Measurements from ENCODE around the gene TRMT1.

Gene TRMT1

DNA sequence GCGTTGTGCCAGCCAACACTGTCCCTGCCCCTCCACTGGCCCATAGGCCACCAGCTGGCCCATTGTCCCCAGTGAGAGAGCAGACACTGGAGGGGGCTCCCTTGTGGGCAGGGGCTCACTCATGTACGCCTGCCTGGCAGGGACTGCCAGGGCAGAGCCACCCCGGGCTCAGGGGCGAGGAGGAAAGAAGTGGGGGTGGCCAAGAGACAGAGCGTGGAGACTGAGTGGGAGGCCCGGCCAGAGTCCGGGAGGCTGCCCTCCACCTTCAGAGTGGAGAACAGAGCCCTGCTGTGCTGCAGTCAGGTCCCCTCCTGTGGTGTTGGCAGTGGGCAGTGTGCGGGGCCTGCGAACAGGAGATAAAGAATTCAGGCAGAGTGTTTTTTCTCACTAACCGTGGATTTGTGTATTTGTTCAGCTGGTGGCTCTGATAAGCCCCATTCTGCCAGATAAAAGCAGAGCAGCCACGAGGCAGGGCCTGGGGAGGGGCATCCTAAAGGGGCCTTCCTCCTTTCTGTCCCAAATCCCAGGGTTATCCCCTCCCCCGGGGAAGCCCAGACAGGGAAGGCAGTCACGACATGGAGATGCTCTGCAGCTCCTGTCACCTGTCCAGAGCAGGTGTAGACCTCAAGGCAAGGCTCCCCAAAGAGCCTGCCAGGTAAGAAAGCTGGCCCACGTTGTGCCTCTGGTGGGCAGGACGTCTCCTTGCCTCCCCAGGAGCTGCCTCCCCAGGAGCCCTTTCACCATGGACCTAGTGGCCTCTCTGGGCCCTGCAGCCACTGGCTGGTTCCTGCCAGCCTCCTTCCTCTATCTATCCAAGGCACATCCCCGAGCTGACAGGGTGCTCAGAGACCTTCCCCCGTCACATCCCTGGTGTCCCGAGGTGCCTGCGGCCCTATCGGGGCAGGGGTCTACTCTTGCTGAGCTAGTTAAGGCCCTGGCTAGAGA lies 46.9 kb downstream of the TRMT1 start:
- no peaks in the 10 kb centered on the region for H3K9me3 Mint-ChIP-seq
- no peak for DNase-seq

DNA sequence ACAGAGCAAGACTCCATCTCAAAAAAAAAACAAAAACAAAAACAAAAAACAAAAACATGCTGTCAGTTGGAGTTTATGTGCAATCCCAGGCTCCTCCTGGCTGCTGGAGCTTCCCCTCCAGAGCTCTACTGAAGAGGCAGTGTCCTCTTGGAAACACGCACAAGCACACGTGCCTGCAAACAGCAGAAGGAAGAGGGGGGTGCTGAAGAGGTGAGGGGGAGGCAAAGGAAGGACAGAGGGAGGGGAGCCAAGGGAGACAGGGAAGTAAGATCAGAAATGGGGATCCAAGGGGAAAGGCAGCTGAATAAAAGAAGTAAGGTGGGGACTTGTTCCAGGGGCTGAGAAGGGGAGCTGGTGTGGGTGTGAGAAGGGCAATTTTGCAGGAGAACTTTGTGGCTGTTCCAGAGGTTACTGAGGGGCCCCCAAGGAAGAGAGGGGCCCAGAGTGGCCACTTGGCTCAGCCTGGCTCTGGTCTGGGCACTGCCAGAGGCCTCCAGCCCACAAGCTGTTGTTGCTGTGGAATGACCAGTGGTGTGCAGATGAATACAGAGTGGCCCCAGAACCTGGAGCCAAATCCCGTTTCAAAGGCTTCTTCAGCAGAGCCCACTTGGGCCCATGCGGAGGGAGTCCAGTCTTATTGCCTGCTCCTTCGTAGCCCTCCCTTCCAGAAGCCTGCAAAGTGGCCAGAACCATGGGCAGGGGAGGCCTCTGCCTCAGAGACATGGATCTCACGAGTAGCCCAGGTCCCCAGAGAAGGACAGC lies 48.3 kb downstream of the TRMT1 start:
- Mint-ChIP-seq H3K4me3 (no peak overlapping the region), H3K36me3 (ENCODE audit: insufficient read depth) (no peaks in the 10 kb centered on the region), H3K27me3 (peaks cover 10 to 64% of the 10 kb centered on the region in 2 donors), H3K9me3 (no peaks in the 10 kb centered on the region), H3K4me1 (ENCODE audit: low read depth in 2 of 2) (no peaks in the 10 kb centered on the region), H3K27ac (no peak overlapping the region)
- DNase-seq (no peak), ATAC-seq (replicated peaks) (no peak)

More for the DNA sequence above, 46.9 kb downstream of the TRMT1 start:
- Mint-ChIP-seq H3K4me3 (no peak overlapping the region), H3K4me1 (ENCODE audit: low read depth in 2 of 2) (no peaks in the 10 kb centered on the region), H3K27ac (no peak overlapping the region), H3K36me3 (ENCODE audit: insufficient read depth) (no peaks in the 10 kb centered on the region), H3K27me3 (peaks cover 10 to 68% of the 10 kb centered on the region in 2 donors)
- no peak for ATAC-seq (replicated peaks)

DNA sequence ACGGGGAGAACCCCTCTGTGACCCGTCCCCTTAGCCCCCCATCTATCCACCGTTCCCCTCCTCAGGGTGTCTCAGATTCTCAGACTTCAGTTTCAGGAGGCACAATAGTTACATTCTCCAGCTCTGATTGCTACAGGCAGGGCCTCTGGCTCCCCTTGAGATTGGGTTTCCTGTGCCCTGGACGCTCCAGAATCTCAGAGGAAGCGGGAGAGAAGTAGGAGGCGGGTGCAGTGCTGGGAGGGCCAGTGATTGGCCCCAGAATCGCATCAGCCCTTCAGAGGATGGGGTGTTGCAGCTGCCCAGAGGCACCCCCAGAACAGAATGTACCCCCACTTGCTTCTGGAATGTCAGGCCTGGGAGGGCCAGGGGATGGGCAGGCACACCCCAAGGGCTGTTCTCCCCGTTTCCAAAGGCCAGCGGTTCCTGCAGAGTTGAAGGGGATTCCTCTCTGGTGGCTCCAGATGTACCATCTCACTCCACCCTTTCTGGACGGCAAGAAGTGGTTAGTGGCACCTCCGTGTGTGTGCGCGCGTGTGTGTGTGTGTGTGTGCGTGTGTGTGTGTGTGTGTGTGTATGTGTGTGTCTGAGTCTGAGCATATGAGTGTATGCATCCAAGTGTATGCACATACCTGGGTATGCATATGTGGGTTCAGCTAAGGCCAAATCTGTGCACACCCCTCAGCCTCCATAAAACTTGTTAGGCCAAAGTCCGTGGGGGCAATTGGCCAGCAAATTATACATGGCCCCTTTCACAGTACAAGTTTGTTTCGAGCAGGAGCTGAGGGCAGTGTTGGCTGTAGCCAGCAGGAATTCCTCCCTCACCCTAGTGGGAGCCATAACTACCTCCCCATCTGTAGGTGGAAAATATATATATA lies 49.4 kb downstream of the TRMT1 start:
- no peak for ATAC-seq (replicated peaks)

DNA sequence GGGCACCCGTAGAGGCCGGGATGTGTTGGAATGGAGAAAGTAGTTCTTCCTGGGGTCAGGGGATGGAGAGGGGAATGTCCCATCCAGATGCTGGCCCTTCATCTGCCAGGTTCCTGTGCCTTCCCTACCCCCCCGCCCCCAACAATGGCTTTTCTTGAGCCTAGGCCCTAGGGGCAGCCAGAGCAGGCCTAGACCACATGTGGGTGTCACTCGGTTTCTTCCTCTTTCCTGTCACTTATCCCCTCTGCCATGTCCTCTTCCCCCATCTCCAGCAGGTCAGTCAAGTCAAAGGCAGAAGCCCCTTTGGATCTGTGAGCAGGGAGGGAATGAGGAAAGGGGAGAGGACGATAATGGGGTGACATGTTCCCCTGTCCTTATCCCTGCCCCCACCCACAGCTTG lies 50.3 kb downstream of the TRMT1 start:
- ATAC-seq (replicated peaks) (no peak), DNase-seq (no peak)
- no peak overlapping the region for H3K4me3 Mint-ChIP-seq
- no peak overlapping the region for H3K27ac Mint-ChIP-seq
- H3K27me3 Mint-ChIP-seq, result peaks cover 10 to 65% of the 10 kb centered on the region in 2 donors
- H3K4me1 Mint-ChIP-seq (ENCODE audit: low read depth in 2 of 2), result peaks cover 3% of the 10 kb centered on the region in 2 donors
- peaks cover 3% of the 10 kb centered on the region for H3K36me3 Mint-ChIP-seq (ENCODE audit: insufficient read depth)
- H3K9me3 Mint-ChIP-seq, result no peaks in the 10 kb centered on the region

More for the DNA sequence above, 49.4 kb downstream of the TRMT1 start:
- DNase-seq, result no peak
- Mint-ChIP-seq H3K9me3 (no peaks in the 10 kb centered on the region), H3K27ac (no peak overlapping the region), H3K4me3 (no peak overlapping the region), H3K36me3 (ENCODE audit: insufficient read depth) (no peaks in the 10 kb centered on the region), H3K4me1 (ENCODE audit: low read depth in 2 of 2) (no peaks in the 10 kb centered on the region), H3K27me3 (peaks cover 10 to 64% of the 10 kb centered on the region in 2 donors)

DNA sequence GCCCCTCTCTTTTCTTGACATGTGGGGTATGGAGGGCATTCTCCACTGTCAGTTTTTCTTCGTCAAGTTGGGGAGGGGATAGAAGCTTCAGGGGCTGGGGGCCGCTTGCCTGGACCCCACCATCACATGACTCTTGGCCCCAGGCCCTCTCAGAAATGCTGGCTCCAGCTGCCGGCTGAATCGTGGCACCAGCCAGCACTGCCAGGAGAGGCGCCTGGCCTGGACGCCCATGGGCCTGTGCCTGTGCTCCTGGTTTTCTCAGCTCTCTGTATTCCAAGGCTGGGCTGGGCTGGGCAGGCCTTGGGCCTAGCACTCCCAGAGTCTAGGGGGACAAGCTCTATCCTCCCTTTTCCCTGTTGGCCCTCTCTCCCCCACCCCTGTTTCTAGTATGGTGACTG lies 52.4 kb downstream of the TRMT1 start:
- H3K4me1 Mint-ChIP-seq (ENCODE audit: low read depth in 2 of 2), result peaks cover 4 to 10% of the 10 kb centered on the region in 2 donors
- H3K27ac Mint-ChIP-seq, result no peak overlapping the region
- H3K4me3 Mint-ChIP-seq, result no peak overlapping the region
- ATAC-seq (replicated peaks), result no peak
- peaks cover 5% of the 10 kb centered on the region for H3K36me3 Mint-ChIP-seq (ENCODE audit: insufficient read depth)
- peaks cover 6 to 56% of the 10 kb centered on the region in 2 donors for H3K27me3 Mint-ChIP-seq
- no peak for DNase-seq
- no peaks in the 10 kb centered on the region for H3K9me3 Mint-ChIP-seq

DNA sequence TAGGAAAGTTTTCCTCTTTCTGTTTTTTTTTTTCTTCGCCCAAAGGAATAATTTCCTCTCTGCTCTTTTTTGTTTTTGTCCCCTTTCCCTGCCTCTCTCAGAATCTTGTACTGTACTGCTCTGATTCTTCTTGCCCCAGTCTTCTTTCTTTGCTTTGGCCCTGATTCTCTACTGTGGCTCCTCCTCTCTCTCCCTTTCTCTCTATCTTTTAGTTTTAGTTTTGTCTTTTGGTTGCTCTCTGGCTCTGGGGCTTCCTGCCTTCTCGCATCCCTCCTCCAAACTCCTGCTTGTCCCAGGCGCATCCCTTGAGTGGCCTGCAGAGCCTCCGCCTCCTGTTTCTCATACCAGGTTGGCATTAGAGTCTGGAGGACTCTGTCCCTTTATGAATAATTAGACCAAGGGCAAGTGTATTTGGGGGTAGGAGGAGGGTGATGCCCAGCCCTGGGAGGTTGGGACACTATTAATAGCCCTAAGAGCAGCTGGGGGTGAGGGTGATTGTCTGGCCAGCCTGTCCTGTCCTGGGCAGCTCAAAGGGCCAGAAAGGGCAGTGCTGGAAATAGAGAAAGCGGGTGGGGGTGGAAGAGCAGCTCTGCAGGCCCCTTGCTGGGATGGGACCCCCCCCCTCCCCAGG lies 53.0 kb downstream of the TRMT1 start:
- H3K4me3 Mint-ChIP-seq, result no peak overlapping the region
- peaks cover 4 to 10% of the 10 kb centered on the region in 2 donors for H3K4me1 Mint-ChIP-seq (ENCODE audit: low read depth in 2 of 2)
- DNase-seq (no peak), ATAC-seq (replicated peaks) (no peak)
- no peak overlapping the region for H3K27ac Mint-ChIP-seq
- no peaks in the 10 kb centered on the region for H3K9me3 Mint-ChIP-seq
- peaks cover 3 to 51% of the 10 kb centered on the region in 2 donors for H3K27me3 Mint-ChIP-seq
- H3K36me3 Mint-ChIP-seq (ENCODE audit: insufficient read depth), result peaks cover 5% of the 10 kb centered on the region

DNA sequence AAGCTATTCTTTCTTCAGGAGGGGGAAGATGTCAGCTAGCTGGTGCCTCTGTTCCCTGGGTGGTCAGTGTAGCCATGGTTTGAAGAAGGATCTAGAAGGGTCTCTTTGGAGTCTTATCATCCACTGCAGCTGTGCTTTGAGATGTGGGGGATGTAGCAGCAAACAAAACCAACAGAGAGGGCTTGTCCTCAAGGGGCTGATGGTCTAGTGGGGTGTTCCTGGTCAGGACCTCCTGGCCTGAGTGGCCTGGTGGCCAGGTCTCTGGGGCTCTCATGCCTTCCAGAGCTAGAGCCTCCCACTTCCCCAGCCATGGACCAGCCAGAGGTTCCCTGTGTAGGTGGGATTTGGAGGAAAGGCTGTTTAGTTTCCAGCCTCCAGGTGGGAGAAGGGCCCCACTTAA lies 54.2 kb downstream of the TRMT1 start:
- Mint-ChIP-seq H3K27ac (no peak overlapping the region), H3K4me1 (ENCODE audit: low read depth in 2 of 2) (peaks cover 4 to 10% of the 10 kb centered on the region in 2 donors), H3K27me3 (peaks cover 0 to 43% of the 10 kb centered on the region in 2 donors), H3K4me3 (no peak overlapping the region), H3K36me3 (ENCODE audit: insufficient read depth) (peaks cover 5% of the 10 kb centered on the region), H3K9me3 (no peaks in the 10 kb centered on the region)
- no peak for DNase-seq
- no peak for ATAC-seq (replicated peaks)

DNA sequence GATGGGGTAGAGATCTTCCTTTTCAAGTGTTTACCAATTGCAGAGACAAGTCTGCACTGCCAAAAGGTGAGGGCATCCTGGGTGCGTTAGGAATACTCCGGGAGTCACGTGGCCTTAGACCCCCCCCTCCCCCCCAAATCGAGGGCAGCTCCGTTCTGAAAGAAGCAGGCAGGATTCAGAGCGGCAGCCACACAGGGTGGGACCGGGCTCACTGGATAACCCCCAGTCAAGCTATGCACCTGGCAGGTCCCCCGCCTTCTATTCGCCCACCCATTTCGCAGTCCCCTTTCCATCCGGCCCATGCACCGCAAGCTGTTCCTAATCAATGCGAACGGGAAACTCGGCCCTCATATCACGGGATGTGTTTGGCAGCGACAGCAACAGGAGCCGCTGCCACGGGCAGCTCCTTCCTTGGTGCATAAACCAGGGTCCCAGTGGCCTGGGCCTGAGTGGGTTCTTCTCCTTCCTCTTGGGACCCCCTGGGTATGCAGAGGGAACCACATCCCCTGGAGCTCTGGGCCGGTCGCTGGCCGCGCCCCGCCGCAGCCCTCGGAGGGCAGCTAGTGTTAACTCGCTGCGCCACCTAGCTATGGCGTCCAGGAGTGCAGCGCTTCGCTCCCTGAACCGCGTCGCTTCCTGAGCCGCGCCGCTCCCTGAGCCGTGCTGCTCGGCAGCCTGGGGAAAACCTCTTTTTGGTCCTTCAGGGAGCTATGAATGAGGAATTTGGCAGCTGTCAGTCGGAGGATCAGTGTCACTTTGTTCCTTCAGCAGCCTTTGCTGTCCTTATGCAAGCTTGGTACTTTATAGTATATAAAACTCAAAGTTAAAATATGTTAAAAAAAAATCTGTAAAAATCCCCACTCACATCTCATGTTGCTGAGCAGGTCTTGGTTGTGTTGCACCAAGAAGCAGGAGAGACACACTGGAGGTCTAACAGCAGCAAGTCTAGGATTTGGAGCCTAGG lies 55.3 kb downstream of the TRMT1 start:
- peak; percentile 72 to 80 (median 72) for DNase-seq
- peak; percentile 98 for ATAC-seq (replicated peaks)
- Mint-ChIP-seq H3K9me3 (no peaks in the 10 kb centered on the region), H3K27ac (peak overlapping the region in 1 of 2 donors; percentile 29), H3K36me3 (ENCODE audit: insufficient read depth) (peaks cover 5% of the 10 kb centered on the region), H3K4me1 (ENCODE audit: low read depth in 2 of 2) (peaks cover 4 to 10% of the 10 kb centered on the region in 2 donors), H3K4me3 (peak overlapping the region; percentile 81 to 86), H3K27me3 (peaks cover 0 to 43% of the 10 kb centered on the region in 2 donors)

DNA sequence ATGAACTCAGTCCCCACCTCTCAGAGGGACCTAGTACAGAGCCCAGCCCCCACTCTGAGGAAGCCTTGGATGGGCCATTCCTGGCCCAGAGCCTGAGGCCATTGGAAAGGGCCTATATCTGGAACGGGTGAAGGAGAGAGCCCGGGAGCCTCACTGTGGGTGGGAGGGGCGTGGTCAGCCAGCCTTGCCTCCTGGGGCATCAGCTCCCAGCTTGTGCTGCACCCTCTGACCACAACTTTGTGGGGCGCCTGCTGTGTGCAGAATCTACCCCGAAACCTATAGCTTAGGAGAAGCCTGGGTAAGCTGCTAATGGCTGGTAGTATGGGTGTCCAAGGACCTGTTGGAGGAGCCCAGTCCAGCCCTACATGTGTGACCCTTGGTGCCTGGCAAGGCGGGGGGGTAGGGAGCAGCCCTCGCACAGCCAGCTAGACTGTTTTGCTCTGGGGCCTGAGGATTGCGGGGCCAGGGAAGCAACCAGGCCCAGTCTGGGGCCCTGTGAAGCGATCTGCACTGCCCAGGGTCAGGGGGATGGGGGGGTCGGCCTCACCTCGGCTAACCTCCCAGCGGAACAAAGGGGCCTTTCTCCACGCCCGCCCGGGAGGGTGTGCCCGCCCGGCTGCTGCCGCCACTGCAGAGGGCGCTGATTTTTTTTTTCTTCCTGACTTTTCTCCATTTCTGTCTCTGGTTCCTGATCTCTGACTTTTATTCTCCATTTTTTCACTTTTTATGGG lies 56.1 kb downstream of the TRMT1 start:
- no peak overlapping the region for H3K27ac Mint-ChIP-seq
- H3K27me3 Mint-ChIP-seq, result peaks cover 0 to 48% of the 10 kb centered on the region in 2 donors
- ATAC-seq (replicated peaks) (no peak), DNase-seq (no peak)
- H3K9me3 Mint-ChIP-seq, result no peaks in the 10 kb centered on the region
- H3K4me3 Mint-ChIP-seq, result peak overlapping the region; percentile 81 to 86
- H3K4me1 Mint-ChIP-seq (ENCODE audit: low read depth in 2 of 2), result peaks cover 4 to 10% of the 10 kb centered on the region in 2 donors
- H3K36me3 Mint-ChIP-seq (ENCODE audit: insufficient read depth), result peaks cover 5% of the 10 kb centered on the region

DNA sequence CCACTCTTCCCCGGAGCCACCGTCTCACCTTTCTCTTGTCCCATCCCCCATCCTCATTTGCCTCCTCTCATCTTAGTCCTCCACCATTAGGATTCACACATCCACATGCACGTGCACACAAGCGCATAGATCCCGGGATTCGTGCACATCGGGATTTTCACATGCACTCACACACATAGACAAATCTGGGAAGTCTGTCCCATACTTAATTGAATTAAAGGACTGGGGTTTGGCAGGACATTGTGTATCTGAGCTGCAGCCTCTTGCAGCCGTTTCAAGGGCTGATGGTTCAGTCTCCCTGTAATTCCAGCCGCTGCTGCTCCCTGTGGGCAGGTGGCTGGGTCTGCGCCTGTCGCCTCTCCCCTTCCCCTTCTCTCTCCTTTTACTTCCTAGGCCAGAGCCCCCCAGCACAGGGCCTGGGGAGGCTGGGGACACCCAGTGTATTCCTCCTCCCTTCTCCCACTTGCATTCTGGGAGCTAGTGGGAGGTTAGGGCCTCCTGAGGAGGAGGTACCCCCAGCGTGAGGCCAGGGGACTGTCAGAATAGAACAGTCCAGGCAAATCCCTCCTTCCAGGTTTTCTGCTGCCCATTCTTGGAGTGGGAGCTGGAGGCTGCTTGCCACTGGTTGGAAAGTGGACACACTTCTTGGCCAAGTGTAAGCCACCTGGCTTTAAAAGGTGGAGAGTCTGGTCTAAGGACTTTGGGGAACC lies 57.4 kb downstream of the TRMT1 start:
- Mint-ChIP-seq H3K9me3 (no peaks in the 10 kb centered on the region), H3K4me3 (peak overlapping the region in 1 of 2 donors; percentile 28), H3K27ac (peak overlapping the region in 1 of 2 donors; percentile 25), H3K36me3 (ENCODE audit: insufficient read depth) (peaks cover 5% of the 10 kb centered on the region), H3K4me1 (ENCODE audit: low read depth in 2 of 2) (peaks cover 4 to 10% of the 10 kb centered on the region in 2 donors), H3K27me3 (peaks cover 0 to 46% of the 10 kb centered on the region in 2 donors)
- no peak for ATAC-seq (replicated peaks)
- DNase-seq, result no peak

DNA sequence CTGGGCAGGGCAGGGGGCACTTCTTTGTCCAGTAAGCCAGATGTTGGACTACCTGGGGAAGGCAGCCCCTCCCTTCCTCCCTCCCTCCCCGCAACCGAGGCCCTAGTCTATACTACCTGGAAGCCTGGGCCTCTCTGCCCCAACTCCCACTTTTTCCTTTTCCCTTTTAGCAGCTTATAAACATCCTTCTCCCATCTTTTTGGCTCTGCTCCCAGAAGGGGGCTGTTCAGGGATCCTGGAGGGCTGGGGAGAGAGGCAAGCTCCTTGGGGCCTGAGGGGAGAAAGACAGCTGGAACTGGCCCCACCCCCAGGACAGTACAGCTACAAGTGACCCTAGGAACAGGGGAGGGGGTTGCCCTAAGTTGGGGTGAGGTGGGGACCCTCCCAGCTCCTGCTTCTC lies 58.8 kb downstream of the TRMT1 start:
- Mint-ChIP-seq H3K4me1 (ENCODE audit: low read depth in 2 of 2) (peaks cover 4 to 10% of the 10 kb centered on the region in 2 donors), H3K4me3 (no peak overlapping the region), H3K9me3 (no peaks in the 10 kb centered on the region), H3K27me3 (peaks cover 0 to 47% of the 10 kb centered on the region in 2 donors), H3K27ac (no peak overlapping the region), H3K36me3 (ENCODE audit: insufficient read depth) (peaks cover 5% of the 10 kb centered on the region)
- no peak for ATAC-seq (replicated peaks)
- DNase-seq, result no peak

Measured in effector memory CD8-positive, alpha-beta T cell (primary cell).